Muscle of arm (tissue), 12 donors: ENCODE results near the gene ZNF333. TPM values are rescaled to one million over a fixed set of nuclear protein-coding genes. Genes with fewer than 3 reads are reported as not detected.

ENCODE experiments used
- polyA plus RNA-seq, 12 donors: library from polyadenylated mRNA; unstranded; fragments of 120-200 nt; gene quantifications; one replicate each; pipeline ENCODE4 v1.2.1, GENCODE V29; 2013; ENCODE audit not compliant: insufficient read length in 12 of 12

Gene ZNF333
- polyA plus RNA-seq, 12 donors, result 13.6 to 31.6 (median 17.8) TPM; not detected in 1

Other genes with a start within 250 kb of the ZNF333 start
- under 1 TPM in 3 of 12 donors, not detected in 9; 0.11 to 0.12 (median 0.12) TPM for gene PTGER1, start 214.7 kb upstream of the ZNF333 start, polyA plus RNA-seq
- 10 to 100 TPM in 11 of 12 donors, not detected in 1; 28.6 to 60.6 (median 38.0) TPM for gene GIPC1, start 193.9 kb upstream of the ZNF333 start, polyA plus RNA-seq
- 10 to 100 TPM in 11 of 12 donors, not detected in 1; 68.0 to 89.3 (median 76.1) TPM for gene DNAJB1, start 171.7 kb upstream of the ZNF333 start, polyA plus RNA-seq
- 100 to 1,000 TPM in 7 of 12 donors, 10 to 100 TPM in 4, not detected in 1; 73.9 to 183 (median 113) TPM for gene TECR, start 160.5 kb upstream of the ZNF333 start, polyA plus RNA-seq
- 100 to 1,000 TPM in 6 of 12 donors, 10 to 100 TPM in 5, not detected in 1; 56.7 to 137 (median 100) TPM for gene NDUFB7, start 118.0 kb upstream of the ZNF333 start, polyA plus RNA-seq
- gene CLEC17A, start 107.0 kb upstream of the ZNF333 start, polyA plus RNA-seq, result under 1 TPM in 4 of 12 donors, not detected in 8; 0.09 to 0.66 (median 0.13) TPM
- gene ADGRE3, start 15.2 kb upstream of the ZNF333 start, polyA plus RNA-seq, result under 1 TPM in 5 of 12 donors, not detected in 7; 0.09 to 0.70 (median 0.16) TPM
- gene ADGRE2, start 88.5 kb downstream of the ZNF333 start, polyA plus RNA-seq, result 10 to 100 TPM in 1 of 12 donors, 1 to 10 TPM in 6, under 1 TPM in 4, not detected in 1; 0.38 to 11.5 (median 1.2) TPM
- gene OR7A5, start 145.1 kb downstream of the ZNF333 start, polyA plus RNA-seq, result 1 to 10 TPM in 1 of 12 donors, under 1 TPM in 4, not detected in 7; 0.05 to 1.4 (median 0.27) TPM
- 1 to 10 TPM in 2 of 12 donors, under 1 TPM in 8, not detected in 2; 0.07 to 3.5 (median 0.22) TPM for gene OR7C1, start 145.1 kb downstream of the ZNF333 start, polyA plus RNA-seq
- gene OR7A10, start 158.9 kb downstream of the ZNF333 start, polyA plus RNA-seq, result not detected
- under 1 TPM in 2 of 12 donors, not detected in 10; 0.05 to 0.07 TPM for gene OR7A17, start 196.1 kb downstream of the ZNF333 start, polyA plus RNA-seq